ENCODE measurements around the gene ASAP3. TPM values are rescaled to one million over a fixed set of nuclear protein-coding genes. Genes with fewer than 3 reads are reported as not detected.

Gene ASAP3
- total RNA-seq, 6 experiments from 2014 or later = 5.9 to 14.5 (median 12.3) TPM

DNA sequence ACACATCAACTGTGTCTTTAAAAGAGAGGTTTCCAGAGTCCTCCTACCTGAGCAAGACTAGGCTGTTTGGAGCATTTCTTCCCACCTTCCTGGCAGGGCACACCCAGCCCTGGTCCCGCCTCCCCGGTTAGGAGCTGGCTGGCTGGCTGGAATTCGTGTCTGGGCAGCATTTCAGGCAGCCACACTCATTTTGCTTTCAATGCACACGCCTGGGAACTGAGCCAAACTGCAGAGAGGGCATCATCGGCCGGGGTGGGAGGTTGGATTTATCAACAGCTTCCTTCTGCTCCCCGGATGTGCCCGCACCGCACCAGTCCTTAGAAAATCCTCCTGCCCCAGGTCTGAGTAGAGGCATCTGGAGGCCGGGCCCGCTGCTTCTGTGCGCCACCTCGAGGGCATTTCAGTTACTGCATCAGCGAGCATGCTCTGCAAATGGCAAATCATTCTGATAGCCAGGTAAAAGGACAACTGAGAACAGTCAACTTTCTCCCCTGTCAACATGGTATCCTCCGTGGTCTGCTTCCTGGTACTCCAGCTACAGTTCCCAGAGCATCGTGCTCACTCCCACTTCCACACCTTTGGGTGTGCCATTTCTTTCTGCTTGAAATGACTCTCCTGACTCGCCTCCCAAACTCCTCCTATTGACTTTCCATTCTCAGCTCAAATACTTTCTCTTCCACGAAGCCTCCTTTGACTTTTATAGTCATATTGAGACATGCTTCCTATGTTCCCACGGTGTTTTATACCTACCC is 80.1 kb downstream of the ASAP3 start:
- Mint-ChIP-seq H3K36me3 (ENCODE audit: low read depth) (no peaks in the 10 kb centered on the region), H3K4me3 (peak overlapping the region; percentile 73), H3K27me3 (ENCODE audit: insufficient read depth) (no peaks in the 10 kb centered on the region), H3K27ac (peak overlapping the region; percentile 86), H3K9me3 (no peaks in the 10 kb centered on the region), H3K4me1 (ENCODE audit: low read depth) (peaks cover 12% of the 10 kb centered on the region)
- TF ChIP-seq, protein P1, sequence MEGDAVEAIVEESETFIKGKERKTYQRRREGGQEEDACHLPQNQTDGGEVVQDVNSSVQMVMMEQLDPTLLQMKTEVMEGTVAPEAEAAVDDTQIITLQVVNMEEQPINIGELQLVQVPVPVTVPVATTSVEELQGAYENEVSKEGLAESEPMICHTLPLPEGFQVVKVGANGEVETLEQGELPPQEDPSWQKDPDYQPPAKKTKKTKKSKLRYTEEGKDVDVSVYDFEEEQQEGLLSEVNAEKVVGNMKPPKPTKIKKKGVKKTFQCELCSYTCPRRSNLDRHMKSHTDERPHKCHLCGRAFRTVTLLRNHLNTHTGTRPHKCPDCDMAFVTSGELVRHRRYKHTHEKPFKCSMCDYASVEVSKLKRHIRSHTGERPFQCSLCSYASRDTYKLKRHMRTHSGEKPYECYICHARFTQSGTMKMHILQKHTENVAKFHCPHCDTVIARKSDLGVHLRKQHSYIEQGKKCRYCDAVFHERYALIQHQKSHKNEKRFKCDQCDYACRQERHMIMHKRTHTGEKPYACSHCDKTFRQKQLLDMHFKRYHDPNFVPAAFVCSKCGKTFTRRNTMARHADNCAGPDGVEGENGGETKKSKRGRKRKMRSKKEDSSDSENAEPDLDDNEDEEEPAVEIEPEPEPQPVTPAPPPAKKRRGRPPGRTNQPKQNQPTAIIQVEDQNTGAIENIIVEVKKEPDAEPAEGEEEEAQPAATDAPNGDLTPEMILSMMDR (IDR thresholded peaks at IDR 0.05) = peak; percentile 97
- peak; percentile 97 for DNase-seq

- TF ChIP-seq, protein P1 (IDR thresholded peaks at IDR 0.05) = no peak
- Mint-ChIP-seq H3K4me3 (peak overlapping the region; percentile 73), H3K27me3 (ENCODE audit: insufficient read depth) (no peaks in the 10 kb centered on the region), H3K36me3 (ENCODE audit: low read depth) (no peaks in the 10 kb centered on the region), H3K9me3 (no peaks in the 10 kb centered on the region), H3K4me1 (ENCODE audit: low read depth) (peaks cover 12% of the 10 kb centered on the region), H3K27ac (peak overlapping the region; percentile 86)
- DNase-seq = no peak
These were observed 80.6 kb downstream of the ASAP3 start for GRCh38 chr1:23403355-23403734.

DNA sequence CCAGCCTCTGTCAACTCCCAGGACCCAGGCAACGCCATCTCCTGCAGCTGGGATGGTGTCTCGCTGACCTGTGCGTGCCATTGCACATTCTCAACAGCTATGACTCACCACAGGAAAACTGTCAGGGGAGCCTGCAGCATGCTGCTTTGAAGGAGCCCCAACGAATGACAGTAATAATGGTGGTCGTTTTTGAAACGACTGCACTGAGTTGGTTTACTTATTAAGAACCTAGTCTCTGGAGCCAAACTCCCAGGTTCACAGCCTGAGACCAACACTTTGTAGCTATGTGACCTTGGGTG is 81.0 kb downstream of the ASAP3 start:
- DNase-seq = peak; percentile 78
- Mint-ChIP-seq H3K36me3 (ENCODE audit: low read depth) (no peaks in the 10 kb centered on the region), H3K4me3 (peak overlapping the region; percentile 73), H3K27ac (peak overlapping the region; percentile 86), H3K9me3 (no peaks in the 10 kb centered on the region), H3K27me3 (ENCODE audit: insufficient read depth) (no peaks in the 10 kb centered on the region), H3K4me1 (ENCODE audit: low read depth) (peaks cover 12% of the 10 kb centered on the region)
- TF ChIP-seq, protein P1 (IDR thresholded peaks at IDR 0.05) = no peak

- H3K27ac Mint-ChIP-seq = peak overlapping the region; percentile 86
- H3K4me1 Mint-ChIP-seq (ENCODE audit: low read depth) = peaks cover 12% of the 10 kb centered on the region
- H3K27me3 Mint-ChIP-seq (ENCODE audit: insufficient read depth) = no peaks in the 10 kb centered on the region
- no peak for DNase-seq
- no peaks in the 10 kb centered on the region for H3K36me3 Mint-ChIP-seq (ENCODE audit: low read depth)
- H3K9me3 Mint-ChIP-seq = no peaks in the 10 kb centered on the region
- TF ChIP-seq, protein P1 (IDR thresholded peaks at IDR 0.05) = no peak
- H3K4me3 Mint-ChIP-seq = no peak overlapping the region; the same call in 1 of the 2 replicates
These were observed 81.5 kb downstream of the ASAP3 start for GRCh38 chr1:23402286-23403037.

- TF ChIP-seq, protein P1 (IDR thresholded peaks at IDR 0.05) = no peak
- DNase-seq = no peak
- peaks cover 12% of the 10 kb centered on the region for H3K4me1 Mint-ChIP-seq (ENCODE audit: low read depth)
- no peaks in the 10 kb centered on the region for H3K36me3 Mint-ChIP-seq (ENCODE audit: low read depth)
- peak overlapping the region; percentile 26; the same call in 1 of the 2 replicates for H3K27ac Mint-ChIP-seq
- no peak overlapping the region for H3K4me3 Mint-ChIP-seq
- H3K27me3 Mint-ChIP-seq (ENCODE audit: insufficient read depth) = no peaks in the 10 kb centered on the region
- no peaks in the 10 kb centered on the region for H3K9me3 Mint-ChIP-seq
These were observed 82.7 kb downstream of the ASAP3 start for GRCh38 chr1:23401313-23401712.

Data from HFFc6 (cell line).